Eye (tissue), 1 donor: ENCODE data around the gene SERTM1.

Experiments used
- DNase-seq: peaks from one replicate; pipeline ENCODE4 v3.0.0-alpha.2; 2015

SERTM1 gene

GRCh38 chr13:36673838-36674326 lies at the start of gene SERTM1:
SERTM1 (plus strand) TSS chr13:36674020; CDS start chr13:36695079, 21,059 bp downstream.
- peak; percentile 87 for DNase-seq

- DNase-seq = no peak
Observed at GRCh38 chr13:36628377-36629056, 45.3 kb upstream of the SERTM1 start.

DNA sequence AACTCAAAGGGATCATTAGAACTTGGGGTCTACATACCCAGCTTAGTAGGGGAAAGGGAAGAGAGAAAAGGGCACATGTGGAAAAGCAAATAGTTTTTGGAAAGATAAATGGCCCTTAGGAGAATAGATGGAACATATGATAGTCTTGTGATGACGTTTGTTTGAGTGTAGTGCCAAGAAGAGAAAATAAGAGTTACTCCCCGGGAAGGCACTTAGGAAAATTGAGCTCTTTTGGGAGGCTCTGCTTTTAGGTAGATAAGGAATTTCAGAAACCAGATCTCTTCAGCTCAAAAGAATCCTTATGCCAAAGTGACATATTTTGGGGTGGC lies 44.8 kb upstream of the SERTM1 start:
- DNase-seq = no peak

DNA sequence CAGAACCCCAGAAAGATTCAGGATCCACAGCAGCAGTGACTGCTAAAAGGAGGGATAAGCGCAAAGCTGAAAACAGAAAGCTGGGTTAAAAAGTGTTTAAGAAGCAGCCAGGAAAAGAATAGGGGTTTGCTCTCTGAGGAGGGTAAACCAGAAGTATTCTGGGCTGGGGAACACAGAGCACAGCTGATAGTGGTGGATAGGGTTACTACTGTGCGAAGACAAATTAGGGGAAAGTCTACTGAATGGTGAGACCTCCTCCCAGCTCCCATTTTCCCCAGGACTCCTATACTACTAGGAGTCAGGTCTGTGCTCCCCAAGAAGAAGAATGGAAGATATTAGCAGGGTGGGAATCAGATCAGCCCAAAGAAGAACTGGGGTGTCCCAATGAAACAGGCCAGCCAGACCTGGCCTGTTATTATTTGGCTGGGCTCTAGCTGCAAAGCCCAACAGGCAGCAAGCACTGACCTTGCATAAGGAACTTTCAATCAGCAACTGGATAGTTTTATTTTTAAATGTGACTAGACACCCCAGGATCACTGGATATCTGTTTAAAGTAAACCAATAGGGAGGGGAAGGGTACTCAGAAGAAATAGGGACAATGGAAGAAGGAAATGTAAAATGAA lies 43.5 kb upstream of the SERTM1 start:
- DNase-seq = no peak

DNA sequence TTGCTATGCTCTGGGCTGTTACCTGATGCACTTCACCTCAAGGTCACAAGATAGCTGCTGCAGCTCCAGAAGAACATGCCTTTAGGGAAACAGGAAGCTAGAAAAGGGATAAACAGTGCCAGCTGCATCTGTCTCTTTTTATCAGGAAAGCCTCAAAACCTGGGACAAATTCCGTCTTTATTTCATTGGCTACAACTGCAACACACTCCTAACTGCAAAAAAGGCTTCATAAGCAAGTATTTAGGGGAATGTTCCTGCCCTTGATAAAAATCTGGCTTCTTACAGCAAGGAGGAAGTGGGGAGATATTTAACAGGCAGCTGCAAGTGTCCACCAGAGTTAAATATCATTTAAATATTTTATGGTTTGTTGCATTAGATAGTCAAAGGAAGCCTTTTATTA lies 34.2 kb upstream of the SERTM1 start:
- no peak for DNase-seq

DNA sequence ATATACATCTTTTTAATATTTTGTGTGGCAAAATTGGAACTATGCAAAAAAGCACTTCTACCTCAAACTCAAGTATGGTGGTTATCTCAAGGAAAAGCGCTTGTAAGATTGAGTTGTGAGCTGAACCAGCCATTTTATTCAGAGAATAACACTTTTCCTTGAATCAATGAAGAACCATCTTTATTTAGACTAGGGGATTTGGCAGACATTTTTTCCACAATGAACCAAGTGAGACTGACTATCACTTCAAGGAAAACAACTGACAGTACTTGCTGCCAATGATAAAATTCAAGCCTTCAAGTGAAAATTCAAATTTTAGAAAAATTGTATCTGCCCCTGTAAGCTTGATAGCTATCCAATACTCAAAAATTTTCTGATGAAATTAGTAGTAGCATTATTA lies 23.2 kb upstream of the SERTM1 start:
- no peak for DNase-seq

- DNase-seq = no peak
Observed at GRCh38 chr13:36665630-36666029, 8.2 kb upstream of the SERTM1 start.

GRCh38 chr13:36666477-36667229 lies 7.2 kb upstream of the SERTM1 start:
- DNase-seq = no peak

- DNase-seq = no peak
Observed at GRCh38 chr13:36668316-36668715, 5.5 kb upstream of the SERTM1 start.

DNA sequence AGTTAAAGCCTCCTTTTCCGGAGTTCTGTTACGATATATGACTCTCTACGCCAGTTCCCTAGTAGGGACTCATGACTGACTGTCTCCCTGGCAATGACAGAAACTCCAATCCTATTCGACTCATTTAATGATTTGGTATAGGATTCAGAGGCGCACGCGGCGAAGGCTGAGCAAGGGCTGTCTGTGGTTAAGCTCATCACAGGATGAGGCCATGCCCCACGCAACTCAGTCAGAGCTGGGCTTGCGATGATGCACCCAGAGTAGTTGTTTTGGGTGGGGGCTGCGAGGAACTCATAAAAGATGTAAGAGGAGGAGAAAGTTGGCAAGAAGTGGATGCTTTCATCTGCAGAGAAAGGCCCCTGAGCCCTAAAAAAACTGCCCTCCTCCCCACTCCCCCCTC lies 468 bp upstream of the SERTM1 start:
- peak; percentile 41 for DNase-seq

GRCh38 chr13:36674337-36675212 lies 755 bp downstream of the SERTM1 start:
- peak; percentile 55 for DNase-seq

- no peak for DNase-seq
Observed at GRCh38 chr13:36675213-36675536, 1.4 kb downstream of the SERTM1 start.

DNA sequence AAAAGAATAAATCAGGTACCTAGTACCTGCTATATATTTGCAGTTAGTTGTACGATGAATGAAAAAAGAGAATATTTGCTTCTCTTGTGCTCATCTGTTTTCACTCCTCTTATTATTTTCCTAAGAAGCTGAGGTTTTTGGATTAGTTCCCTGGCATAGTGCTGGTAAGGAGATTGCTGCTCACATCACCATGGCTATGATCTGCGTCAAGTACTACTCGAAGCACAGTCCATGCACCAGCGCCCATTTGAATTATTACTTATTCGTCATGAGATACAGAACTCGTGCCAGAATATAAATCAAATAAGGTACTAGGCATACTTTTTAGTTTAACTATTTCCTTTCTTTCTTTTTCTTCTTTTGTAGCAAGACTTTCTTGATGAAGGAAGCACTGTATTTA lies 7.1 kb downstream of the SERTM1 start:
- DNase-seq = peak; percentile 48

DNA sequence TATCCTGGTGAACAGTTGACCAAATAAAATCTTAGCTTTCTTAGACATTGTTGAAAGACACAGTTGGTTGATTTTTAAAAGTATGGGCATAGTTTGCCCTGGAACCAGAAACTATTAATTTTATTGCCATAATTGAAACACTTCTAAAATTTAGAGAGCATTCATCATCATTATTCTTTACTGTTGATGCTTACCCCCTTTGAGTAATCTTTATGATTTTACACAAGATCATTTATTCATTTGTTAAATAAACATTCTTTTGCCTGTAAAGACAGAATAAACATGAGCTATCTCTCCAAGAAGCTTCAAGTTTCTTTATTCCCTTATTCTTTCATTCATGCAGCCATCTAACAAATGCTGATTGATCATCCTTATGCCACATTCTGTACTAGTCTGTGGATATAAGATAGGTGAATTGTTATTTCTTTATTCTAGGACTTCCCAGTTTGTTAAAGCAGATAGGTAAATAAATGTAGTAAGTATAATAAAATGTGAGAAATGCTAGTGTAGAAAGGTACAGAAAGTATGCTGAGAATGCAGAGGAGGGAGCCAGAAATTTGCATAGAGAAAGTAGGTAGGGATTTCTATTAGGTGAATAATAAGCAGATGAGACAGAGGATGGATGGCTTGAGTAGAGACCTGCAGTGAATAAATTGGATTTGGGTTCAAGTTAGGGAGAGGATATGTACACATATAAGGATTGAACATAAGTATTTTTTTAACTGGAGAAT lies 8.2 kb downstream of the SERTM1 start:
- DNase-seq = no peak

DNA sequence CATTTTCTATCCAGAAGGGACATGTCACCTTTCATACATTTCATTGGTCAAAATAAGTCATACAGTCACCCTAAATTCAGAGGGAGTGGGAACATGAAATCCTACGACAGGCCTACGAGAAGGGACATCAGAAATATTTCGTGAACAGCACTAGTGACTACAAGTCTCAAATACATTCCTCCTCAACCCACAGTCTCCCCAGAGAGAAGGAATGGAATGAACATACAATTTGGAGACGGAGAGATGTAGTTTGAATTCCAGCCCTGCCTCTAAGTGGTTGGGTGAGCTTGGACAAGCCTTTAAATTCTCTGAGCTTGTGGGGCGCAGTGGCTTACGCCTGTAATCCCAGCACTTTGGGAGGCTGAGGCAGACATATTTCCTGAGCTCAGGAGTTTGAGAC lies 9.9 kb downstream of the SERTM1 start:
- no peak for DNase-seq

DNA sequence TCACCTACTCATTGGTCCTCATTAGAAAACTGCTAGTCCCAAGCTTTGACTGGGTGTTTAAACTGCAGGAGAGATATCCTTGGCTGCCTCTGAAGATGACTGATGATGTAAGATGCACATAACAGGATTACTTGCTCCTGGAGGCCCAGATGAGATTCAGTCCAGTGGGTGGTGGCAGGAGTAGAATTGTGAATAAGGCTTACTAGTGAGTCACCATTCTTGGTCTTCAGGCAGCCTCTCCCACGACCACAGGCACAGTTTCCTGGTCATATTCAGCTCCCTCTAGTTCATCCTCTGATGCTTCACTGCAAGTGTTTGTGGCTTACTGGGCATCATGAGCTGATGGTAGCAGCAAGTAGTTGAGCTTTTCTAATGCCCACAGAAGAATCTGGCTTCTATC lies 12.1 kb downstream of the SERTM1 start:
- no peak for DNase-seq

- DNase-seq = peak; percentile 65
Observed at GRCh38 chr13:36696410-36697010, 22.7 kb downstream of the SERTM1 start.

- no peak for DNase-seq
Observed at GRCh38 chr13:36700170-36700569, 26.4 kb downstream of the SERTM1 start.

- DNase-seq = no peak
Observed at GRCh38 chr13:36706755-36707154, 32.9 kb downstream of the SERTM1 start.

- DNase-seq = no peak
Observed at GRCh38 chr13:36709136-36709890, 35.5 kb downstream of the SERTM1 start.

DNA sequence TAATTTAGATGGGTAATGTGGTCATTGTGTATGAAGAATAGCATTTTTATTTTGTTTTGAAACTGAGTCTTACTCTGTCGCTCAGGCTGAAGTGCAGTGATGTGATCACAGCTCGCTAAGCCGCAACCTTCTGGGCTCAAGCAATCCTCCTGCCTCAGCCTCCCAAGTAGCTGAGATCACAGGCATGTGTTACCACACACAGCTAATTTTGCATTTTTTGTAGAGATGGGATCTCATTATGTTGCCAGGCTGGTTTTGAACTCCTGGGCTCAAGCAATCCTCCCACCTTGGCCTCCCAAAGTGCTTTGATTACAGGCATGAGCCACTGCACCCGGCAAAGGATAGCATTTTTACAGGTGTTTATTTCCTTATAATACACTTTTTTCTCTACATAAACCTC lies 36.6 kb downstream of the SERTM1 start:
- no peak for DNase-seq
